Measurements from ENCODE around the gene ART5. TPM values are rescaled to one million over a fixed set of nuclear protein-coding genes. Genes with fewer than 3 reads are reported as not detected.
"Not testable (repeated sequence)": the region's sequence is repeated elsewhere in the genome, so short reads cannot be mapped to it uniquely, and the experiment has no call there.

The ART5 gene
- total RNA-seq, 1 donor from 2014 or later: 0.17 TPM

DNA sequence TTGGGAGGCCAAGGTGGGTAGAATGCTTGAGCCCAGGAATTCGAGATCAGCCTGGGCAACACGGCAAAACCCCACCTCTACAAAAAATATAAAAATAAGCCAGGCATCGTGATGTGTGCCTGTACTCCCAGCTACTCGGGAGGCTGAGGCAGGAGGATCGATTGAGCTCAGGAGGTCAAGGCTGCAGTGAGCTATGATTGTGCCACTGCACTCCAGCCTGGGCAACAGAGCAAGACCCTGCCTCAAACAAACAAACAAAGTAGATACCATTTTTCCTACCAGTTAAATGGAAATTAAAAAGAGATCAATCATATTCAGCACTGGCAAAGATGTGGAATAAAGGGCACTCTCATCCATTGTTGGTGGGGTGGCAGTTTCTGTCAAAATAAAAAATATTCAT is 15.5 kb upstream of the ART5 start:
- not testable (repeated sequence) for DNase-seq (ENCODE audit: low spot score)

DNA sequence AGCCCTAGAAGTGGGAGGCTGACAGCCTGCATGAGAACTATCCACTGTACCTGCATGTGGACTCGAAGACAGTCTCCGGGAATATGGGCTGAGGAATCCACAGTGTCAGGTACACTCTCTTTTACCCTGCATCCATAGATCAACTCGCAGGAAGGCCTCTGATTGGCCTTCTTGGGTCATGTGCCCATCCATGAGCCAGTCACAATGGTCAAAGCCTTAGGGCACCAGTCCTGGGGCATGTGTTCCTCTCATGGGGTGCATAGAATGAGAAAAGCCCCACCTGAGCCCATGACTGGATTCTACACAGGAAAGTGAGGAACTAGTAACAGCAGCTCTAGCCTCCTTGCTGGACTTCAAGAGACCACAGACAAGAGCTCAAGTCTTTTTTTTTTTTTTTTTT is 13.8 kb upstream of the ART5 start:
- no peak for DNase-seq (ENCODE audit: low spot score)

- not testable (repeated sequence) for DNase-seq (ENCODE audit: low spot score)
Observed at GRCh38 chr11:3652514-3652913, 10.7 kb upstream of the ART5 start.

DNA sequence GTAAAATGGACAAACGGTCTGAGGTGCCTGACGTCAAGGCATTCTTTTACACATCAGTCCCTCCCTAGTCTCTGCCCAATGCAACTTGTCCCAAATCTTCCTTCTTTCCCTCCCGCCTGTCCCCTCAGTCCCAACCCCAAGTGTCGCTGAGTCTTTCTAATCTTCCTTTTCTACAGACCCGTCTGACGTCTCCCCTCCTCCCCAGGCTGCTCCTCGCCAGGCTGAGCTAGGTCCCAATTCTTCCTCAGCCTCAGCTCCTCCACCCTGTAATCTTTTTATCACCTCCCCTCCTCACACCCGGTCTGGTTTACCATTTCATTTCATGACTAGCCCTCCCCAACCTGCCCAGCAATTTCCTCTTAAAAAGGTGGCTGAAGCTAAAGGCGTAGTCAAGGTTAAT is 7.6 kb upstream of the ART5 start:
- not testable (repeated sequence) for DNase-seq (ENCODE audit: low spot score)

- DNase-seq (ENCODE audit: low spot score): not testable (repeated sequence)
Observed at GRCh38 chr11:3648843-3649242, 7.1 kb upstream of the ART5 start.

DNA sequence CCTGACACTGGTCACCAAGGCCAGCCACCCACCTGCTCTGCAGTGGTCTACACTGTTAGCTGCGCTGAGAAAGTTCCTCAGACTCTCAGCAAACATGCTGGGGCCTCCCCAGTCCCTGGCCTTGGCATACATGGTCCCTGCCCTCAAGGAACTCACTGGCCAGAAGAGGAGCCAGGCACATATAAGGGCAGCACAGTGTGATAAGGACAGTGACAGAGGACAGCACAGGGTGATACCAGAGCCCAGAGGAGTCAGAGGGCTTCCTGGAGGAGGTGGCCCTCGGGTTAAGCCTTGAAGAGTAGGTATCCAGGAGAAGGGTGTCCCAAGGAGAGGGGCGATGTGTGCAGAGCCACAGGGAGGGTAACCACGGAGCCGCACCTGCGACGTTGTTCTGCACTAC is 3.8 kb upstream of the ART5 start:
- no peak for DNase-seq (ENCODE audit: low spot score)

DNA sequence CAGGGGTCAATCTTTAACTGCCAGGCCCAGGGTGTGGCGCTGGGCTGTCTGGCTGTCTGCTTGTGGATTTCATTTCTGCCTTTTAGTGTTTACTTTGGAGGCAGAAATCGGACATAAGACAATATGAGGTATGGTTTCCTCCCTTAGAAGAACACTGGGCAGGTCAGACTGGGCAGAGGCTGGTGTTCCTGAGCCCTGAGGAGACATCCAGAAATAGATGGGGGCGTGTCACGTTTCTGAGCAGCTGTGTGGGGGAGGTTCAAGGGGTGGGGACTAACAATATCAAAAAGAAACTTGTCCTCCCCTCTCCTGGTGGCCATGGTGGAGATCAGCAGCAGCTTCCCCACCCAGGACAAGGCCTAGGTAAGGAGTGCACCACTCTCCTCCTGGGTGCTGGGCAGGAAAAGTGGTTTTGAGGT is 3.0 kb upstream of the ART5 start, which contains the start of gene ART1:
ART1 (plus strand) TSS at position 312 of the 419 bp plus-strand sequence. CDS start 14,086 bp downstream, outside the sequence.
- no peak for DNase-seq (ENCODE audit: low spot score)

DNA sequence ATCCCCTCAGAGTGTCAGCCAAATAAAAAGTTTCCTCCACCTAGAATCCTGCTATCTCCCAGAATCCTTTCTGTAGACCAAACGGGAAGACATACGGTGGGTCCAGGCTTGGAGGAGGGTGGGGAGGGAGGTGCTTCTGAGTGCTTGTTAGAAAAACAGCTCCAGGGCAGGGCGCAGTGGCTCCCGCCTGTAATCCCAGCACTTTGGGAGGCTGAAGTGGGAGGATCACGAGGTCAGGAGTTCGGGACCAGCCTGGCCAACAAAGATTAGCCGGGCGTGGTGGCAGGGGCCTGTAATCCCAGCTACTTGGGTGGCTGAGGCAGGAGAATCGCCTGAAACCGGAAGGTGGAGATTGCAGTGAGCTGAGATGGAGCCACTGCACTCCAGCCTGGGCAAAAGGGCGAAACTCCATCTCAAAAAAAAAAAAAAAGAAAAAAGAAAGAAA is 1.3 kb upstream of the ART5 start:
- not testable (repeated sequence) for DNase-seq (ENCODE audit: low spot score)

DNA sequence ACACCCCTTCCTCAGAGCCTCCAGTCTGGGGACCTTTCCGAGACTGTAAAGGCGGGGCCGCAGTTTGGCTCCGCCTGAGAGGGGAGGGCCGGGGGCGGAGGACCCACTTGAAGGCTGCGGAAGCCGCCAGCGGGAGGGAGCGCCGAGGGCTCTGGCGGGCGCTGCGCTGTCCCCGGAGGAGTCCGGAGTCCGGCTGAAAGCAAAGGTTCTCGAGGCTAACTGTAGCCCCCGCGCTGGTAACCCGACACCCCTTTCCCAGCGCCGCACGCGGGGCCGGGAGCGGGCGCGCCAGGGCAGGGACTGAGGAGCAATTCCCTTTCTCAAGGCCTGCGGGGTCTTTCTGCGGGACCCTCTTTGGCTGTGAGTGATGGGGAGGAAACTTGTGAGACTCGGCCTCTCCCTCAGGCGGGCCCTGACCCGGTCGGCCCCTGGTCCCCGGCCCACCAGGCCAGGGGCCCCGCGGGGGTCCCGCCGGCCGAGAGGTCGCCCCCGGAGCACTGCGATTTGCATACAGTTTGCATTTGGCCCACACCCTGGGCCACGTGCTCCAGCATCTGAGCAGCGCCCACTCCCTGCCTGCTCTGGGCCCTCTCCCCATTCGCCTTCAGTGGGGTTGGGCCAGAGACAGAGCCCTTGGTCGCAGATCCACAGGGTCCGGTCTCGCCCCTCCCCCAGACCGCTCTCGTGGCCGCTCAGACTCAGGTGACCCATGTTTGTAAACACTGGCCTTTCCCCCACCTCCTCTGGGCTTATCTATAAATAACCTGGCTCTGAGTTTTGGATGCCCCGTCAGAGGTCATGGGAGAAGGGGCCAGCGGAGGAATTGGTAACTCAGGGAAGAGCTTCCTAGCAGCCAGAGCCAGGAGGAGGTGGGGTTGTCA is 519 bp upstream of the ART5 start:
- DNase-seq (ENCODE audit: low spot score): peak; percentile 73

GRCh38 chr11:3641191-3641590 is 601 bp downstream of the ART5 start:
- DNase-seq (ENCODE audit: low spot score): no peak

- no peak for DNase-seq (ENCODE audit: low spot score)
Observed at GRCh38 chr11:3639841-3640240, 2.0 kb downstream of the ART5 start.

DNA sequence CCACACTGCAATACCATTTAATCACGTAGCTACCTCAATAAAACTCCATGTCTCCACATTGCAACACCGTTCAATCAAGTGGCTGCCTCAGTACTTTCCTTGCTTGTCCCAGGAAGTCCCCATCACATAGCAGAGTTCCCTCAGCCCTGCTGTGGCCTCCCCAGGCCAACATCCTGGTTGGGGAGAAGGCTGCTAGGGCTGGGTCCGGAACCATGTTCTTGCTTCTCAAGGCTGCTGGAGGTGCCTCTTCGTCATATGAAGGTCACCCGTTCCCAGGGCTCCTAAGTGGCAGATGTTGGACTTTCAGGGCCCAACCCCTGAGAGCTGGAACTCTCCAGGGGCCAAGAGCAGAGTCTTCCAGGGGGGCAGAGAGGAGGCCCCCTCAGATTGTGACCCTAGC is 3.3 kb downstream of the ART5 start:
- DNase-seq (ENCODE audit: low spot score): no peak

DNA sequence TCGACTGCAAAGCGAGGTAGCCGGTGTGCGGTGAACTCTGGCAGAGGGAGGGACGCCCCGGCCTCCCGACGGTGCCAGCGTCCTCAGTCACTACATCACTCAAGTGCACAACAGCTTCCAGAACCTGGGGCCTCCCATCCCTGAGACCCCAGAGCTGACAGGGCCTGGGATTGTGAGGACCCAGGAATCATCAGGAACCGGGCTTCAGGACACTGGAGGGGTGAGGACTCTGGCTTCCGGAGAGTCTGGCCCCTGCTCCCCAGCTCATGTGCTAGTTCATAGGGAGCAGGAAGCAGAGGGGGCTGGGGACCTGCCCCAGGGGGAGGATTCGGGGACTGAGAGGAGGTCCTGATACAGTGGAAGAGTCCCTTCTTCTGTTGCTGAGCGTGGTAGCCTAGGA is 4.6 kb downstream of the ART5 start:
- no peak for DNase-seq (ENCODE audit: low spot score)

DNA sequence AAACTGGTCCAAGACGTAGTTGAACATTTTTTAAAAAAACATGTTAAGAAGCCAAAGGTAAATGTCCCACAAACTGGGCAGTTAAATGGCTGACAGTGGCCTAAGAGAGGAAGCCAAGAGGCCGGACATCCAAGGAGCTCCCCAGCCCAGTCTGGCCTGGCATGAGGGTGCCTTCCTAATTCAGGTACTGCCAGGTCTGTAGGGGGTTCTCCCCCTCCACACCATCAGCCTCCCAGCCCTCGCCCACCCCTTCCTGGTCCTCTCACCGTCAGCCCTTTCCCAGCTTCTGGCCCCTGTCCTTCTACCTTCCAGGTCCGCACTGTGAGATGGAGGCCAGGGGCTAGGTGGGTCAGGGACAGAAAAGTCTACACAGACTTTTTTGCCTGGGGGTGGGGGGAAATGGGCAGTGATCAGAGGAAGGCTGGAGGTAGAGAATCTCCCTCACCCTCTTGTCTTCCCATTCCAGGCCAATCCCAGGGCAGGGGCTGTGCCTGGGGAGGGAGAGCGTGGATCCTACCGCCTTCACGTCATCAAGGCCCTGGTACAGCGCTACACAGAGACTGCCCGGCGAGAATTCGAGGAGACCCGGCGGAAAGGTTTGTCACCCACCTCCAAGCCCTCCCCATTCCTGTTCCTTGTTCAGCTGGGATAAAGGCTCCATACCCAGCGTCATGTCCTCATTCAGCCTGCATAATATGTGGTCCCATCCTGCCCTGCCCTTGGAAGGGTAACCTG is 6.0 kb downstream of the ART5 start:
- no peak for DNase-seq (ENCODE audit: low spot score)

DNA sequence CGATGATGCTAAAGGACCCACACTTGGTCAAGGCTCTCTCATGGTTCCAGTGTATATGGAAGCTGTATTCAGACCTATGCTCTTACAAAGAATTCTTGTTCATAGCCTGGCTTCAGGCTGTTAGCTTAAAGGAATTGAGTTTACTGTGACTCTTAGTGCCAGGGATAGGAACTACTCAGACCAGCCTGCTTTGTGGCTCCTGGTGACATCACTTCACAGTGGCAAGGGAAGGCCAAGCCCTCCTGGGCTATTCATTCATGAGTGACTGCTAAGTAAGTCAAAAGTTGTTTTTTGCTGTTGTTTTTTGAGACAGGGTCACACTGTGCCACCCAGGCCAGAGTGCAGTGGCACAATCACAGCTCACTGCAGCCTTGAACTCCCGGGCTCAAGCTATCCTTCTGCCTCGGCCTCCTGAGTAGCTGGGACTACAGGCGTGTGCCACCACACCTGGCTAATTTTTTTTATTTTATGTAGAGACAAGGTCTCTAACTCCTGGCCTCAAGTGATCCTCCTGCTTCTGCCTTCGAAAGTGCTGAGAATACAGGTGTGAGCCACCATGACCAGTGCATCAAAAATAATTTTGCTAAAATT is 9.6 kb downstream of the ART5 start:
- DNase-seq (ENCODE audit: low spot score): no peak

DNA sequence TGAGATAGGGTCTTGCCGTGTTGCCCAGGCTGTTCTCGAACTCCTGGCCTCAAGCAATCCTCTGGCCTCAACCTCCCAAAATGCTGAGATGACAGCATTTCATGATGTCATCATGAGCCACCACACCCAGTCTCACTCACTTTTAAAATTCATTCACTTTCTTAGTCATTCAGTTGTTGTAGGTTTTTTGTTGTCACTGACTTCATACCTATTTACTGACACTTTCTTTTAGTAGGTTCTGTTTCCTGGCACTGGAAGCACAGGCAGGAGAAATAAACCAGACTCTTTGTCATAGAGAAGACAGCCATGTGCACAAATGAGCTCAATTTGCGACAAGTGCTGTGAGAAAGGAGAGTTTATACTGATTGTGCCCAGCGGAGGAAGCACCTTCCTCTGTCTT is 10.5 kb downstream of the ART5 start:
- no peak for DNase-seq (ENCODE audit: low spot score)

- no peak for DNase-seq (ENCODE audit: low spot score)
Observed at GRCh38 chr11:3627291-3627690, 14.5 kb downstream of the ART5 start.

DNA sequence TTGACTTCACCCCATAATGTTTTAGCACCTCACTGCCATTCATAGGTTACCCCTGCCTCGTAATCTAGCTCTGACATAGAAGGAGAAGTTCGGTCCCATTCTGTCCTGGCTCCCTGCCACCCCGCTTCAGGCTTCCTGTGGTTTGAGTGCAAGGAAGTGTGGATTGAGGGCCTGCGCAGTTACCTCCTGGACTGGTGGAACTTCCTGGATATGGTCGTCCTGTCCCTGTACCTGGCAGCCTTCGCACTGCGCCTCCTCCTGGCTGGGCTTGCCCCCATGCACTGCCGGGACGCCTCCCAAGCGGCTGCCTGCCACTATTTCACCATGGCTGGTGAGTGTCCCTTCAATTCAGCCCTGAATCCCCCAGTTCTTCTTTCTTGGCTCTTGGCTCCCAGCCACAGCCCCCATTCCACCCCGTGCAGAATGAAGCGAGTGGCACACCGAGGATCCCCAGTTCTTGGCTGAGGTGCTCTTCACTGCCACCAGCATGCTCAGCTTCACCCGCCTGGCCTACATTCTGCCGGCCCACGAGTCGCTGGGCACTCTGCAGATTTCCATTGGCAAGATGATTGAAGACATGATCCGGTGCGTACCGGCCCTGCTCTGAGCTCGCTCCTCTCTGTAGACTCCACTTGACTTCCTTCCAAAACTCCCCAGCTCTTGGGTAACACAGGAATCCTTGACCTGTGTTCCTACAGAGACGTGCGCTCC is 15.4 kb downstream of the ART5 start:
- DNase-seq (ENCODE audit: low spot score): peak; percentile 29

- no peak for DNase-seq (ENCODE audit: low spot score)
Observed at GRCh38 chr11:3623767-3624458, 17.9 kb downstream of the ART5 start.

DNA sequence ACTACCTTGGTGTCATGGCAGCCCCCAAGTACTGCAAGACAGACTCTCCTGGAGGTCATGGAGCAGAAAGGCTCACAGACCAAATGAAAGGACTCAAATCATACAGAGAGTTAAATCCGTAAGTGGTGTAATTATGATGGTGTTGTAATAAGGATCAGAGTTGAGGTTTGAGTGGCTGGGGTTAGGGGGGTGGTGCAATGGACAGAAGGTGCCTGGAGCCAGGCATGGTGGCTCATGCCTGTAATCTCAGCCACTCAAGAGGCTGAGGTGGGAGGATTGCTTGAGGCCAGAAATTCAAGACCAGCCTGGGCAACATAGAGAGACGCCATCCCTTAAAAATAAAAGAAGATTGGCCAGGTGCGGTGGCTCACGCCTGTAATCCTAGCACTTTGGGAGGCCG is 18.7 kb downstream of the ART5 start:
- no peak for DNase-seq (ENCODE audit: low spot score)

- DNase-seq (ENCODE audit: low spot score): no peak
Observed at GRCh38 chr11:3622521-3622920, 19.3 kb downstream of the ART5 start.

All from mucosa of gallbladder (tissue), 1 donor.